Testis (tissue), 2 donors: ENCODE data around the gene TMED5.

ENCODE experiments used
- CTCF ChIP-seq, 3 experiments: fragments of 450-650 bp in 2 of 3; fragments of 200-600 bp in 1 of 3; sonication (generic) in 1 of 3; IDR thresholded peaks; one replicate each; pipeline ENCODE4 v1.5.1; 2016 to 2019; ENCODE audit warnings: antibody characterized with exemption in 3 of 3, mild to moderate bottlenecking in 2 of 3, moderate library complexity in 1 of 3
- POLR2A ChIP-seq: fragments of 450-650 bp; IDR thresholded peaks from one replicate; pipeline ENCODE4 v1.6.1; 2017; ENCODE audit warnings: antibody characterized with exemption, mild to moderate bottlenecking, moderate library complexity

DNA sequence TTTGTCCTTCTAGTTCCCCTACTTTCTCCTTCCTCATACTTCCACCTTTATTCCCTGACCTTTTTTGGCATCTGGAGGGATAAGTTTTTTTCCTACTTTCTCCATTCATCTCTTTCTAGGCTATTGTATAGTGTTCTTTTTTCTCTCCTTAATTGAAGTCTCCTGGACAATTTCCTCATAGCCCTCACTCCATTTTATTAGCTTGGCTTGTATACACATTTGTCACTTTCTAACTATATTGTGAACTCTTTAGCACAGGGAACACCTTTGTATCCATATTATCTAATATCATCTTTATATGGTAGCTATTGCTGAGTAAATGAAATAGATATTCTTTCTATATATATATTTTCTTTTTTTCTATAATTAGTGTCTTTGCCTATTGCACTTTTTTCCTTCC is 47.6 kb downstream of the TMED5 start:
- TF ChIP-seq POLR2A (no peak), CTCF (IDR thresholded peaks at IDR 0.05) (no peak)
